Uterus (tissue), 2 donors: ENCODE measurements around the gene MPPED1.

ENCODE experiments used
- POLR2A ChIP-seq, 2 donors: fragments of 450-650 bp; IDR thresholded peaks; one replicate each; pipeline ENCODE4 v1.6.1; 2016; ENCODE audit warnings: antibody characterized with exemption in 2 of 2, mild to moderate bottlenecking in 1 of 2, moderate library complexity in 1 of 2
- TF ChIP-seq, protein P1 (sequence below), 4 experiments: fragments of 200-600 bp in 2 of 4; fragments of 450-650 bp in 2 of 4; sonication (generic) in 2 of 4; IDR thresholded peaks; one replicate each; pipeline ENCODE4 v1.5.1; 2016 to 2019; ENCODE audit warnings: antibody characterized with exemption in 4 of 4, mild to moderate bottlenecking in 2 of 4, moderate library complexity in 1 of 4

- TF ChIP-seq, protein P1, sequence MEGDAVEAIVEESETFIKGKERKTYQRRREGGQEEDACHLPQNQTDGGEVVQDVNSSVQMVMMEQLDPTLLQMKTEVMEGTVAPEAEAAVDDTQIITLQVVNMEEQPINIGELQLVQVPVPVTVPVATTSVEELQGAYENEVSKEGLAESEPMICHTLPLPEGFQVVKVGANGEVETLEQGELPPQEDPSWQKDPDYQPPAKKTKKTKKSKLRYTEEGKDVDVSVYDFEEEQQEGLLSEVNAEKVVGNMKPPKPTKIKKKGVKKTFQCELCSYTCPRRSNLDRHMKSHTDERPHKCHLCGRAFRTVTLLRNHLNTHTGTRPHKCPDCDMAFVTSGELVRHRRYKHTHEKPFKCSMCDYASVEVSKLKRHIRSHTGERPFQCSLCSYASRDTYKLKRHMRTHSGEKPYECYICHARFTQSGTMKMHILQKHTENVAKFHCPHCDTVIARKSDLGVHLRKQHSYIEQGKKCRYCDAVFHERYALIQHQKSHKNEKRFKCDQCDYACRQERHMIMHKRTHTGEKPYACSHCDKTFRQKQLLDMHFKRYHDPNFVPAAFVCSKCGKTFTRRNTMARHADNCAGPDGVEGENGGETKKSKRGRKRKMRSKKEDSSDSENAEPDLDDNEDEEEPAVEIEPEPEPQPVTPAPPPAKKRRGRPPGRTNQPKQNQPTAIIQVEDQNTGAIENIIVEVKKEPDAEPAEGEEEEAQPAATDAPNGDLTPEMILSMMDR (IDR thresholded peaks at IDR 0.05) = no peak
- no peak for TF ChIP-seq POLR2A (IDR thresholded peaks at IDR 0.05)
These were observed 81.5 kb downstream of the MPPED1 start for GRCh38 chr22:43493297-43493696.
